ENCODE data around the gene TRIOBP.

GRCh38 chr22:37714634-37715033, 17.8 kb downstream of the TRIOBP start:
- TF ChIP-seq, protein P1, sequence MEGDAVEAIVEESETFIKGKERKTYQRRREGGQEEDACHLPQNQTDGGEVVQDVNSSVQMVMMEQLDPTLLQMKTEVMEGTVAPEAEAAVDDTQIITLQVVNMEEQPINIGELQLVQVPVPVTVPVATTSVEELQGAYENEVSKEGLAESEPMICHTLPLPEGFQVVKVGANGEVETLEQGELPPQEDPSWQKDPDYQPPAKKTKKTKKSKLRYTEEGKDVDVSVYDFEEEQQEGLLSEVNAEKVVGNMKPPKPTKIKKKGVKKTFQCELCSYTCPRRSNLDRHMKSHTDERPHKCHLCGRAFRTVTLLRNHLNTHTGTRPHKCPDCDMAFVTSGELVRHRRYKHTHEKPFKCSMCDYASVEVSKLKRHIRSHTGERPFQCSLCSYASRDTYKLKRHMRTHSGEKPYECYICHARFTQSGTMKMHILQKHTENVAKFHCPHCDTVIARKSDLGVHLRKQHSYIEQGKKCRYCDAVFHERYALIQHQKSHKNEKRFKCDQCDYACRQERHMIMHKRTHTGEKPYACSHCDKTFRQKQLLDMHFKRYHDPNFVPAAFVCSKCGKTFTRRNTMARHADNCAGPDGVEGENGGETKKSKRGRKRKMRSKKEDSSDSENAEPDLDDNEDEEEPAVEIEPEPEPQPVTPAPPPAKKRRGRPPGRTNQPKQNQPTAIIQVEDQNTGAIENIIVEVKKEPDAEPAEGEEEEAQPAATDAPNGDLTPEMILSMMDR (IDR thresholded peaks at IDR 0.05) = no peak
- TF ChIP-seq EP300 (IDR thresholded peaks at IDR 0.05) = no peak

Data from suprapubic skin (tissue), 3 donors.